A549 (cell line): ENCODE measurements around the gene WNT7B.

Source experiments
- CHD2 ChIP-seq: fragments of 150-350 bp; IDR thresholded peaks from 2 replicates; pipeline ENCODE4 v1.6.1; 2014; ENCODE audit warnings: low read length; ENCODE audit not compliant: partially characterized antibody
- EP300 ChIP-seq, 2 experiments: fragments of >200 bp; sonication (Bioruptor Twin); formaldehyde crosslinking; IDR thresholded peaks; 2 replicates in 1 of 2; 3 replicates in 1 of 2; pipeline ENCODE4 v1.6.1; 2016 to 2017
- HEYL ChIP-seq: fragments of 250-450 bp; sonication (Bioruptor Pico); IDR thresholded peaks from 2 replicates; pipeline ENCODE4 v1.8.0; 2021; ENCODE audit warnings: mild to moderate bottlenecking, moderate library complexity
- MAFK ChIP-seq: fragments of 450-650 bp; IDR thresholded peaks from 2 replicates; pipeline ENCODE4 v1.6.1; 2014; ENCODE audit not compliant: partially characterized antibody
- POLR2AphosphoS2 ChIP-seq: conservative IDR thresholded peaks from 2 replicates; pipeline ENCODE4 v1.6.1; 2012; ENCODE audit warnings: low read length, improper control_type of control experiment, inconsistent platforms
- RAD21 ChIP-seq, 2 experiments: fragments of >200 bp in 1 of 2; sonication (Bioruptor Twin) in 1 of 2; formaldehyde crosslinking in 1 of 2; IDR thresholded peaks in 1 of 2; conservative IDR thresholded peaks in 1 of 2; 2 replicates in 1 of 2; 3 replicates in 1 of 2; pipeline ENCODE4 v1.6.1; 2012 to 2018; ENCODE audit warnings: inconsistent platforms in 1 of 2
- RFX5 ChIP-seq: fragments of 450-650 bp; IDR thresholded peaks from 2 replicates; pipeline ENCODE4 v1.7.1; 2014; ENCODE audit warnings: antibody characterized with exemption, mild to moderate bottlenecking, moderate library complexity
- RNF2 ChIP-seq: fragments of 200-600 bp; sonication (generic); IDR thresholded peaks from 2 replicates; pipeline ENCODE4 v1.6.1; 2016; ENCODE audit warnings: low read depth, mild to moderate bottlenecking, antibody characterized with exemption, moderate library complexity, borderline replicate concordance
- SMC3 ChIP-seq: fragments of >200 bp; sonication (Bioruptor Twin); formaldehyde crosslinking; IDR thresholded peaks from 3 replicates; pipeline ENCODE4 v1.6.1; 2018; ENCODE audit warnings: inconsistent platforms
- TP53 ChIP-seq: fragments of 250-450 bp; sonication (Bioruptor Pico); IDR thresholded peaks from 2 replicates; pipeline ENCODE4 v1.5.0; 2021; ENCODE audit warnings: mild to moderate bottlenecking, moderate library complexity
- TF ChIP-seq, protein P1 (sequence below): fragments of 200-600 bp; sonication (generic); IDR thresholded peaks from 2 replicates; pipeline ENCODE4 v1.6.1; 2016; ENCODE audit warnings: antibody characterized with exemption, mild to moderate bottlenecking, moderate library complexity
- TF ChIP-seq, protein P2 (sequence below): fragments of >200 bp; sonication (Bioruptor Twin); formaldehyde crosslinking; IDR thresholded peaks from 3 replicates; pipeline ENCODE4 v1.5.1; 2016

DNA sequence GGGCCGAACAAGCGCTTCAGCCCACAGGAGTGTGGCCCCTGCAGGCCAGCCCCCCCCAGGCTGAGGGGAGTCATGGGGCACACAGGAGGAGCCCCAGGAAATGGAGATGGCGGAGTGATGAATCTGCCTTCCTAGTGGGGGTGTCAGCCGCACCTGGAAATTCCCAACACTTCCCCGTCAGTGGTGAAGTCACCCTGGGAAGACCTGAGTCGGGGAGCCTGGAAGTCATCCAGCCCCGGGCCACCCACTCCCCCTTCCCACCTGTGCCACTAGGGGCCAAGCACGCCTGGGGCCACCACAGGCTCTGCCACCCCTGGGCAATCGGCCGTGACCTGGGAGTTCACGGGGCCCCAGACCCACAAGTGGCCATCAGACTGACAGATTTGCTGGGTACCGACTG is 12.6 kb downstream of the WNT7B start:
- TF ChIP-seq, protein P1, sequence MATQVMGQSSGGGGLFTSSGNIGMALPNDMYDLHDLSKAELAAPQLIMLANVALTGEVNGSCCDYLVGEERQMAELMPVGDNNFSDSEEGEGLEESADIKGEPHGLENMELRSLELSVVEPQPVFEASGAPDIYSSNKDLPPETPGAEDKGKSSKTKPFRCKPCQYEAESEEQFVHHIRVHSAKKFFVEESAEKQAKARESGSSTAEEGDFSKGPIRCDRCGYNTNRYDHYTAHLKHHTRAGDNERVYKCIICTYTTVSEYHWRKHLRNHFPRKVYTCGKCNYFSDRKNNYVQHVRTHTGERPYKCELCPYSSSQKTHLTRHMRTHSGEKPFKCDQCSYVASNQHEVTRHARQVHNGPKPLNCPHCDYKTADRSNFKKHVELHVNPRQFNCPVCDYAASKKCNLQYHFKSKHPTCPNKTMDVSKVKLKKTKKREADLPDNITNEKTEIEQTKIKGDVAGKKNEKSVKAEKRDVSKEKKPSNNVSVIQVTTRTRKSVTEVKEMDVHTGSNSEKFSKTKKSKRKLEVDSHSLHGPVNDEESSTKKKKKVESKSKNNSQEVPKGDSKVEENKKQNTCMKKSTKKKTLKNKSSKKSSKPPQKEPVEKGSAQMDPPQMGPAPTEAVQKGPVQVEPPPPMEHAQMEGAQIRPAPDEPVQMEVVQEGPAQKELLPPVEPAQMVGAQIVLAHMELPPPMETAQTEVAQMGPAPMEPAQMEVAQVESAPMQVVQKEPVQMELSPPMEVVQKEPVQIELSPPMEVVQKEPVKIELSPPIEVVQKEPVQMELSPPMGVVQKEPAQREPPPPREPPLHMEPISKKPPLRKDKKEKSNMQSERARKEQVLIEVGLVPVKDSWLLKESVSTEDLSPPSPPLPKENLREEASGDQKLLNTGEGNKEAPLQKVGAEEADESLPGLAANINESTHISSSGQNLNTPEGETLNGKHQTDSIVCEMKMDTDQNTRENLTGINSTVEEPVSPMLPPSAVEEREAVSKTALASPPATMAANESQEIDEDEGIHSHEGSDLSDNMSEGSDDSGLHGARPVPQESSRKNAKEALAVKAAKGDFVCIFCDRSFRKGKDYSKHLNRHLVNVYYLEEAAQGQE: no peak
- TF ChIP-seq RAD21 (conservative IDR thresholded peaks at IDR 0.05 in 1 of 2, IDR thresholded peaks at IDR 0.05 in 1 of 2) (no peak), SMC3 (no peak), TP53 (no peak), HEYL (CRISPR knock-in tag) (no peak), EP300 (IDR thresholded peaks at IDR 0.05) (no peak), MAFK (no peak), CHD2 (no peak), POLR2AphosphoS2 (no peak), RNF2 (no peak), RFX5 (no peak)
- TF ChIP-seq, protein P2, sequence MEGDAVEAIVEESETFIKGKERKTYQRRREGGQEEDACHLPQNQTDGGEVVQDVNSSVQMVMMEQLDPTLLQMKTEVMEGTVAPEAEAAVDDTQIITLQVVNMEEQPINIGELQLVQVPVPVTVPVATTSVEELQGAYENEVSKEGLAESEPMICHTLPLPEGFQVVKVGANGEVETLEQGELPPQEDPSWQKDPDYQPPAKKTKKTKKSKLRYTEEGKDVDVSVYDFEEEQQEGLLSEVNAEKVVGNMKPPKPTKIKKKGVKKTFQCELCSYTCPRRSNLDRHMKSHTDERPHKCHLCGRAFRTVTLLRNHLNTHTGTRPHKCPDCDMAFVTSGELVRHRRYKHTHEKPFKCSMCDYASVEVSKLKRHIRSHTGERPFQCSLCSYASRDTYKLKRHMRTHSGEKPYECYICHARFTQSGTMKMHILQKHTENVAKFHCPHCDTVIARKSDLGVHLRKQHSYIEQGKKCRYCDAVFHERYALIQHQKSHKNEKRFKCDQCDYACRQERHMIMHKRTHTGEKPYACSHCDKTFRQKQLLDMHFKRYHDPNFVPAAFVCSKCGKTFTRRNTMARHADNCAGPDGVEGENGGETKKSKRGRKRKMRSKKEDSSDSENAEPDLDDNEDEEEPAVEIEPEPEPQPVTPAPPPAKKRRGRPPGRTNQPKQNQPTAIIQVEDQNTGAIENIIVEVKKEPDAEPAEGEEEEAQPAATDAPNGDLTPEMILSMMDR: no peak
